Ectodermal cell (in vitro differentiated cells): Measurements from ENCODE around the gene CTNNA2.
"Not testable (repeated sequence)": the region's sequence is repeated elsewhere in the genome, so short reads cannot be mapped to it uniquely, and the experiment has no call there.

Experiments used
- H3K27ac ChIP-seq: 2 replicates; pipeline ENCODE4 v1.7.0; 2013; ENCODE audit warnings: mild to moderate bottlenecking, low read depth, low read length; ENCODE audit not compliant: insufficient read depth, poor library complexity, severe bottlenecking
- H3K27me3 ChIP-seq: 2 replicates; pipeline ENCODE4 v1.7.0; 2013; ENCODE audit warnings: mild to moderate bottlenecking, low read length; ENCODE audit not compliant: insufficient read depth, control insufficient read depth, poor library complexity, severe bottlenecking
- H3K36me3 ChIP-seq: one replicate; pipeline ENCODE4 v1.7.0; 2013; ENCODE audit warnings: low read length; ENCODE audit not compliant: control insufficient read depth, insufficient read depth
- H3K4me1 ChIP-seq: one replicate; pipeline ENCODE4 v1.7.0; 2013; ENCODE audit warnings: low read length; ENCODE audit not compliant: control insufficient read depth, insufficient read depth
- H3K4me3 ChIP-seq: 2 replicates; pipeline ENCODE4 v1.7.0; 2013; ENCODE audit warnings: low read depth, low read length, control low read depth; ENCODE audit not compliant: insufficient read depth
- H3K9me3 ChIP-seq: 2 replicates; pipeline ENCODE4 v1.7.0; 2013; ENCODE audit warnings: mild to moderate bottlenecking, low read length, moderate library complexity; ENCODE audit not compliant: control insufficient read depth
- WGBS, 2 experiments: methylation state at CpG; one replicate each; pipeline ENCODE4 v1.1.7; 2013; ENCODE audit warnings: missing lambda C conversion rate in 2 of 2; 5-methylcytosine and 5-hydroxymethylcytosine counted together

Gene CTNNA2

GRCh38 chr2:80026040-80026729, 513.3 kb downstream of the CTNNA2 start:
- H3K4me3 ChIP-seq, result no peak overlapping the region
- no peaks in the 10 kb centered on the region for H3K27me3 ChIP-seq
- no peaks in the 10 kb centered on the region for H3K36me3 ChIP-seq
- no peaks in the 10 kb centered on the region for H3K9me3 ChIP-seq
- H3K27ac ChIP-seq, result no peak overlapping the region
- peaks cover 8% of the 10 kb centered on the region for H3K4me1 ChIP-seq
- WGBS, 2 experiments, result 95 to 99% methylated on average over 4 to 5 of the region's 5 CpGs

GRCh38 chr2:80028051-80028450, 515.2 kb downstream of the CTNNA2 start:
- Histone ChIP-seq H3K9me3 (no peaks in the 10 kb centered on the region), H3K4me1 (no peaks in the 10 kb centered on the region), H3K27ac (no peak overlapping the region), H3K4me3 (no peak overlapping the region), H3K36me3 (no peaks in the 10 kb centered on the region), H3K27me3 (no peaks in the 10 kb centered on the region)
- WGBS, 2 experiments, result 94 to 100% methylated on average over 3 of the region's 3 CpGs

DNA sequence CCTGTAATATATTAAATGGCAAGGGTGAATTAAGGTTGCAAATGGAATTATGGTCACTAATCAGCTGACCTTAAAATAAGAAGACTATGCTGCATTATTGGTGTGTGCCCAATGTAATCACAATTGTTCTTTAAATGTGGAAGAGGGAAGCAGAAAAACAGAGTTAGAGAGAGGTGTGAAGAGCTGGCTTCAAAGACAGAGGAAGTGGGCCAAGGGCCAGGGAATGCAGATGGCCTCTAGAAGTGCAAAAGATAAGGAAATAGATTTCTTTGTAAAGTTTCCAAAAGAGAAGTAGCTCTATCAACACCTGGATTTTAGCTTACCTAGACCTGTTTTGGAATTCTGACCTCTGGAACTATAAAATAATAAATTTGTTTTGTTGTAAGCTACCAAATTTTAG, 515.7 kb downstream of the CTNNA2 start:
- H3K27ac ChIP-seq, result no peak overlapping the region
- no peaks in the 10 kb centered on the region for H3K4me1 ChIP-seq
- no peaks in the 10 kb centered on the region for H3K9me3 ChIP-seq
- H3K36me3 ChIP-seq, result no peaks in the 10 kb centered on the region
- no peaks in the 10 kb centered on the region for H3K27me3 ChIP-seq
- H3K4me3 ChIP-seq, result no peak overlapping the region

- Histone ChIP-seq H3K4me3 (no peak overlapping the region), H3K27ac (no peak overlapping the region), H3K9me3 (no peaks in the 10 kb centered on the region), H3K36me3 (no peaks in the 10 kb centered on the region), H3K4me1 (no peaks in the 10 kb centered on the region), H3K27me3 (no peaks in the 10 kb centered on the region)
- 94 to 100% methylated on average over 1 to 2 of the region's 2 CpGs for WGBS, 2 experiments
These were observed 517.3 kb downstream of the CTNNA2 start for GRCh38 chr2:80030135-80030534.

DNA sequence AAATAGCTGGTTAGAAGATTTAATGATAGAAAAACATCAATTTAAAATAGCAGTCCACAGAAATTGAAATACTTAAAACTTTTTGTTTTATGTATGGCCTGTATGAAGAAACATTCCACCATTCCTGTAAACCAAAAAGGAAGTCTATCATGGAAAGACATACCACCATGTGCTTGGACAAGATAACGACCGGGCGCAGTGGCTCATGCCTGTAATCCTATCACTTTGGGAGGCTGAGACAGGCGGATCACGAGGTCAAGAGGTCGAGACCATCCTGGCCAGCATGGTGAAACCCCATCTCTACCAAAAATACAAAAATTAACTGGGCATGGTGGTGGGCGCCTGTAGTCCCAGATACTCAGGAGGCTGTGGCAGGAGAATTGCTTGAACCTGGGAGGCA, 519.8 kb downstream of the CTNNA2 start:
- H3K36me3 ChIP-seq, H3K4me1 ChIP-seq, H3K4me3 ChIP-seq, H3K9me3 ChIP-seq, H3K27ac ChIP-seq, H3K27me3 ChIP-seq: not testable (repeated sequence)
- WGBS, 2 experiments, result 89 to 96% methylated on average over 7 of the region's 7 CpGs

DNA sequence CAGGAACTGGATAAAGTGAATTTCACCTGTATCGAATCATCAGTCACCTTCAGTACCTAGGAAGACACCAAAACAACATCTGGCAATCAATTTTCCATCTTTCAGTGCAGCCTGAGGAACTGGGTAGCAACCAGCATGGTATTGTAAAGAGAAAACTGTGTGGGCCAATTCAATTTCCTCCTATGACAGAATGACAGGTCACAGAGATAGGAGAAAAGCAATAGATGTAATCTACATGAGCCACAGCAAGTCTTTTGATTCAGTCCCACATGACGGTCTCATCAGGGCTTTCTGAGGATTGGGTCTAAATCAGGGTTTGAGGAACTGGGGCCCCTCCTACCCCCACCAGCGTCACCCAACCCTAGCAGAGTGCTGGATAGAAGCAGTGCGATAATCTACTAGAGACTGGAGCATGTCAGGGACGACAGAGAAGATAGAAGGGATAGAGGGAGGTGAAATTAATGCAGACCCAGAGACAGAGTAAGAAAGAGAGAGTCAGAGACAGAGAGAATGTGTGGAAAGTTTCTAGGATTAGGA, 523.0 kb downstream of the CTNNA2 start:
- H3K27ac ChIP-seq, result no peak overlapping the region
- no peaks in the 10 kb centered on the region for H3K4me1 ChIP-seq
- H3K36me3 ChIP-seq, result no peaks in the 10 kb centered on the region
- H3K4me3 ChIP-seq, result no peak overlapping the region
- no peaks in the 10 kb centered on the region for H3K27me3 ChIP-seq
- H3K9me3 ChIP-seq, result no peaks in the 10 kb centered on the region
- WGBS, 2 experiments, result 92 to 94% methylated on average over 5 of the region's 5 CpGs

GRCh38 chr2:80037310-80037709, 524.5 kb downstream of the CTNNA2 start:
- no peaks in the 10 kb centered on the region for H3K4me1 ChIP-seq
- no peaks in the 10 kb centered on the region for H3K36me3 ChIP-seq
- no peak overlapping the region for H3K4me3 ChIP-seq

GRCh38 chr2:80040226-80040625, 527.4 kb downstream of the CTNNA2 start:
- no peaks in the 10 kb centered on the region for H3K27me3 ChIP-seq
- 90 to 95% methylated on average over 1 of the region's 2 CpGs for WGBS, 2 experiments

More at GRCh38 chr2:80037310-80037709, 524.5 kb downstream of the CTNNA2 start:
- WGBS, 2 experiments, result 96 to 99% methylated on average over 4 of the region's 4 CpGs
- Histone ChIP-seq H3K9me3 (no peaks in the 10 kb centered on the region), H3K27me3 (no peaks in the 10 kb centered on the region), H3K27ac (no peak overlapping the region)

DNA sequence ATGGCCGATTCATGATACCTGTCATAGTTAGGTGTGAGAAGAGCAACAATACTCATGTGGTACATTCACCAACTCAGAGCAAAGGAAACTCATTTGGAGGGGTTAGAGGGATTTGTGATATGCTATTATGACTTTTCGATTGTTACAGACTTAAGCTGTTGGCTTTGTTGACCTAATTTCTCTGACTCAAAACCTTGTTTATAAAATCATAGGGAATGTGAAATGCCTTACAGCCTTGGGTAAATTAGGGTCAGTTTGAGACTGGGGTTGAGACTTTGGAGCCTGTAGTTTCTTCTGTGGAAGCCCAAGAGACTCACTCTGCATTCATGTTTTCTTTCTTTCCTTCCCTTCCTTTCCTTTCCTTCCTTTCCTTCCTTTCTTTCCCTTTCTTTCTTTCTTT, 529.8 kb downstream of the CTNNA2 start:
- Histone ChIP-seq H3K4me3 (no peak overlapping the region), H3K9me3 (no peaks in the 10 kb centered on the region), H3K27ac (no peak overlapping the region), H3K4me1 (no peaks in the 10 kb centered on the region), H3K36me3 (no peaks in the 10 kb centered on the region), H3K27me3 (no peaks in the 10 kb centered on the region)
- 90 to 93% methylated on average over 2 of the region's 2 CpGs for WGBS, 2 experiments

More at GRCh38 chr2:80040226-80040625, 527.4 kb downstream of the CTNNA2 start:
- no peak overlapping the region for H3K4me3 ChIP-seq
- H3K9me3 ChIP-seq, result no peaks in the 10 kb centered on the region
- no peaks in the 10 kb centered on the region for H3K4me1 ChIP-seq
- no peak overlapping the region for H3K27ac ChIP-seq
- H3K36me3 ChIP-seq, result no peaks in the 10 kb centered on the region

- WGBS, 2 experiments, result 92 to 93% methylated on average over 2 of the region's 2 CpGs
- Histone ChIP-seq H3K27me3 (no peaks in the 10 kb centered on the region), H3K27ac (no peak overlapping the region), H3K4me1 (no peaks in the 10 kb centered on the region), H3K9me3 (no peaks in the 10 kb centered on the region), H3K36me3 (no peaks in the 10 kb centered on the region), H3K4me3 (no peak overlapping the region)
These were observed 535.4 kb downstream of the CTNNA2 start for GRCh38 chr2:80048296-80048695.
